CD4-positive, alpha-beta T cell treated with Interleukin-15 for 1 hour (primary cell): ENCODE measurements around the gene SNRNP40.
"Not testable (repeated sequence)": the region's sequence is repeated elsewhere in the genome, so short reads cannot be mapped to it uniquely, and the experiment has no call there.

Experiments
- DNase-seq: peaks from one replicate; pipeline ENCODE4 v3.0.0-alpha.2; 2020

SNRNP40 gene

DNA sequence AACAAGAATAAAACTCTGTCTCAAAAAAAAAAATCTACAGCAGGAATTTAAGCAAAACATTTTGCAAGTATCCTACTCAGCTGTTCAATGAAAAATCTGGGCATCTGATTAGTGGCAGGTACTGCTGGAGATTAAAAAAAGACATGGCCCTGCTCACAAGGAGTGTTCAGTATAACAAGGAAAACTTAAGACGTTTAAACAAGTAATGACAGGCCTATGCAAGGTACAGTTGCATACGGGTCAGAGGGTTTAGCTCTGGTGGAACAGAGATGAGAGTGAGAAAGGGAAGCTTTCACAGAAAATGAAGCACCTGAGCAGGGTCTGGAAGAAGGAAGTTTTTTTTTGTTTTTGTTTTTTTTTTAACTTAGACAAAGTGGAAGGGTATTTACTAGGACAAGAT is 23.0 kb downstream of the SNRNP40 start:
- no peak for DNase-seq

DNA sequence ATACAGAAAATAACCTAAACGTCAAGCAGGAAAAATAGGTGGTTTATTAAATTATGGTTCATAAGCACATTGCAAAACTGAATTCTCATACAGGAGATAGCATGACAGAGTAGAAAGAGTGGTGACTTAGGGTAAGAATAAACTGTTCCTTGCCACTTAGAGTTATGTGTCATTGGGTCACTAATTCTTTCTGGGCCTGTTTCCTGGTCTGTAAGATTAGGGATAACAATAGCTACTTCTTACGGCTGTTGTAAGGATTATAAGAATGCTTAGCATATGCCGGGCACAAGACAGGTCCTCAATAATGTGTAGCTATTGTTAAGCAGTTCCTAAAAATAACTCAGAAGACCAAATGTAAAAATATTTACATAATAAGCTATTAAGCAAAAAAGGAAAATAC is 24.2 kb downstream of the SNRNP40 start:
- DNase-seq, result no peak

DNA sequence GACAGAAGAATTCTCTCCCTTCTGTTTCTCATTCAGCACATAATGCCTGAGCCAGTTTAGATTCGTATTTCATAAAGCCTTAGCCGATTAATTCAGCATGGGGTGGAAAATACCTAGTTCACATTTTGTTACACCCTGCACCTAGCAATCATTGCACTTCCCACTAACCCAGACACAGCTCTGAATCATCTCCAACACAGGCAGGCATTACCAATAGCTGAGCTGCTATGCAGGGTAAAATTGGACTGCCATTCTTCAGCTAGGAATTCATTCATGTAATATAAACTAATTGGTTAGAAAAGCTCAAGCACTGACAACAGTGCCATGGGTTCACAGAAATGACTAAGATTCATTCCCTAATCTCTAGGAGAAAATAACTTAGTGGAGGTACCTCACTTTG is 30.0 kb downstream of the SNRNP40 start:
- no peak for DNase-seq

DNA sequence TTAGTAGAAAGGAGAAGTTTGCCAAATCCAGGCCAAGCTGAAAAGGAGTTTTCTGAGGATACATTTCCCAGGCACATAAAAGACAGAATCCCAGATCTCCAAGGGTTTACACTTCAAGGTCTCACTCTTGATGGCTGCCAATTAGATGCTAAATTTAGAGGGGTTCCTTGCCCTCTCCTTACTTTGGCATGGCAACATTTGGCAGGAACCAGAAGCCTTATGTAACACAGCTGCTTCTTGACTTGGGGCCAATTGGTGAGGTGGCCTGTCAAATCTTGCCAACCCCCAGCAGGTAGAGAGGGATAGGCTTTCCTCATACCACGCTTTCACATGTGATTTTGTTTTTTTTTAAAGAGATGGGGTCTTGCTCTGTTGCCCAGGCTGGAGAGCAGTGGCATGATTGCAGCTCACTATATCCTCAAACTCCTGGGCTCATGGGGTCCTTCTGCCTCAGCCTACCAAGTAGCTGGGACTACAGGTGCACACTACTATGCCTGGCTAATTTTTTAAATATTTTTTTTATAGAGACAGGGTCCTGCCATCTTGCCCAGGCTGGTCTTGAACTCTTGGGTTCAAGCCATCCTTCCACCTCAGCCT is 31.7 kb downstream of the SNRNP40 start:
- DNase-seq, result no peak

DNA sequence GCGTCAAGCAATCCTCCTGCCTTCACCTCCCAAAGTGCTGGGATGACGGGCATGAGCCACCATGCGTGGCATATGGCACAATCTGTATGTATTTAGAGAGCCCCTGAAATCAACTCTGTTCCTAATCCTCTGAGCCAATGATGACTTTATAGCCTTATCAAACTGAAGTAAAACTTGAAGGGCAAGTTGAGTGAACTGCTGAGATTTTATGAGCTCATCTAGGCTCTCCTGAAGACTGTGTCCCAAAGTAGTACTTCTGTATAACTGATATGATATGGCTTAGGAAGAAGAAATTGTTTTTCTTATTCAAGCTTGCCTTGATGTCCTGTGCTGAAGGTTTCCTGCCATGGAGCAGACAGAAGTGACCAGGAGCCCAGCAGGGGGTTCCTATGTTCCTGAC is 33.2 kb downstream of the SNRNP40 start:
- no peak for DNase-seq

DNA sequence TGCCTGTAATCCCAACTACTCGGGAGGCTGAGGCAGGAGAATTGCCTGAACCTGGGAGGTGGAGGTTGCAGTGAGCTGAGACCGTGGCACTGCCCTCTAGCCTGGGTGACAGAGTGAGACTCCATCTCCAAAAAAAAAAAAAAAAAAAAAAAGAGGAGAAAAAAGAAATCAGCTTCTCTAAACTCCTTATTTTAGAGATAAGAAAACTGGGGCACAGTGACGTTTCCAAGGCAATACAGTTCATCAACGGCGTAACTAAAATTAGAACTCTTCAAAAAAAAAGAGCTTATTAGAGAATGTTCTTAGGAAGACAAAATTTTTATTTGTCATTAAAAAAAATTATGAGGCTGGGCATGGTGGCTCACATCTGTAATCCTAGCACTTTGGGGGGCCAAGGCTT is 34.2 kb downstream of the SNRNP40 start:
- DNase-seq, result not testable (repeated sequence)

DNA sequence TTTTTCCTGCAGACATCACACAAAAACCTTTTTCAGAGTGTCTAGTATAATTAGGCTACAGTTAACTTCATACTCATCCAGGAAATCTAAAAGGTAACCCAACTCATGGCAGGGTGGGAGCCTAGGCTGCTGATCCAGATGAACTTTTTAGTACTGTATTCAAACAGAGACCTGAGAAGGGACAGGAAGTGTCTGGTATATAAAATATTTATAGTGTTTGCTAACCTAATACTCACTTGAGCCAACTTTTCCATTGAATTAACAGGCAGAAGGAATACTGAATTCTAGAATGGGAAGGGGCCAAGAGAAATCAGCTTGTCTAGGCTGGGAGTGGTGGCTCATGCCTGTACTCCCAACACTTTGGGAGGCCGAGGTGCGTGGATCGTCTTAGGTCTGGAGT is 34.7 kb downstream of the SNRNP40 start:
- no peak for DNase-seq

DNA sequence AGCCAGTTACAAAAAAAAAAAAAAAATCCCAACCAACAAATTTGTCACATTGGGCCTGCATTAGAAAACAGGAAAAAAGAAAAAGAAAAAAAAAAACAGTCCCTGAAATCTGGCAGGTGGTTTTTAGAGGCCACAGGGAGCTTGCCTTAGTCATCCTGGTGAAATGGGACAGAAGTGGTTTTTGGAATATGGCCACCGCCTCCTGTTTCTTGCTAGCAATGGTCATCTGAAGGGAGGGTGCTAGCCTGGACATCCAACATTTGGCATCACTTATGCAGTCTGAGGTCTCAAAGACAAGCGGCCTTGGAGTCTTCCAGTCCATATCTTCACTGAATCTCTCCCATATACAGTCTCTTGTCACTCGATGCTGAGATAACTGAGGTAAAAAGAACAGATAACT is 36.8 kb downstream of the SNRNP40 start:
- DNase-seq, result no peak

DNA sequence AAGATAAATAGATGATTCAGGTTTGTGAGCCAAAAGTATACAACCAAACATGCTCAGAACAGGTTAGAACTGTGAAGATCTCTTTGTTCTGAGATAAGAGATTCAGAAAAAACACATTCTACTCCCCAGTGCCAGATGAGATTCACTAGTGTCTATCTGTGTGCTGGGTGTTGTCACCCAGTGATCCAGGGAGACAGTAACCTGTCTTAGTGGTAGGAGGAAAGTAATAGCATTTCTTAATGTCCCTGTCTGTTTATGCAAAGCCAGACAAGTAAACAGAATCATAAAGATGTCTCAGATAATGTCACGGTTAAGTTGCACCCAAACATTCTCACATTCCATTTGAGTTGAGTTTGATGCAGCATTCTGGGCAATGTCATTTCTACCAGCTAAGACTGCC is 38.0 kb downstream of the SNRNP40 start:
- no peak for DNase-seq

DNA sequence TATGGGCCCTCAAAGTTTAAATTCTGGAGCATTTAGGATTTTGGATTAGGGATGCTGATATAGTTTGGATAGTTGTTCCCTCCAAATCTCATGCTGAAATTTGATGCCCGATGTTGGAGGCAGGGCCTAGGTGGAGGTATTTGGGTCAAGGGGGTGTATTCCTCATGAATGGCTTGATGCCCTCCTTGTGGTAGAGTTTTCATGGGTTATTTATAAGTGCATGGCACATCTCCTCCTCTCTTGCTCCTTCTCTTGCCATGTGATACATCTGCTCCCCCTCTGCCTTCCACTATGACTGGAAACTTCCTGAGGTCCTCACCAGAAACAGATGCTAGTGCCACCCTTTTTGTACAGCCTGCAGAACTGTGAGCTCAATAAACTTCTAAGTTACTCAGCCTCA is 39.4 kb downstream of the SNRNP40 start:
- DNase-seq, result no peak

DNA sequence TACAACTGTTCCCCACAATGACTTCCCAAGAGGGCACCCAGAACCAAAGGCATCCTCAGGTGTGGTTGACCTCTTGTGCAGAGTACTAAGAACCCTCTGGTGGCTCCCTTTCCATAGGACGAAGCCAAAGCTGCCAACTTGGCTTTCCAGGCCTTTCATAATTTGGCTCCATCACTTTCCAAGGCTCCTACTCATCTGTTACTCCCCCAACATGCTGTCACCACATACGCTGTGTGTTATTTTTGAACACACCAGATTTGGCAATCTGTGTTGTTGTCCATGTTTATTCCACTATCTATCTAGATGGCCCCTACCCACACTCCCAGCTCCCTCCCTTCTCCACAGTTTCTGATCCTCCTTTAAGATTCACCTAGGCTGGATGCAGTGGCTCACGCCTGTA is 46.7 kb downstream of the SNRNP40 start:
- DNase-seq, result no peak

DNA sequence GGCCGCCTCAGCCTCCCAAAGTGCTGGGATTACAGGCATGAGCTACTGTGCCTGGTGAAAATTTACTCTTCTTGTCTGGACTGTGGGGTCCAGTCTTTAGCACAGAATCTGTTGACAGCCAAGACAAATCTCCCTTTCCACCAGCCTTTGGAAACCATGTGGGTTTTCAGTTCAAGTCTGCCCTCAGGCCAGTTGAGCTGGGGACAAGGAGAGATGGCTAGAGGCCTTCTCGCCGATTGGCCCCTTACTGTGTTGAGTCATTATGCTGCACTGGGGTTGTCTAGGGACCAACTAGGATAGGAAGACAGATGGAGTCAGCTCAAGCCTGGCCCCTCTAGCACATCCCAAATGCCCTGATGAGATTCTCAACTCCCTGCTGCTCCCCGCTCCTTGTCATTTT is 48.3 kb downstream of the SNRNP40 start:
- DNase-seq, result no peak

DNA sequence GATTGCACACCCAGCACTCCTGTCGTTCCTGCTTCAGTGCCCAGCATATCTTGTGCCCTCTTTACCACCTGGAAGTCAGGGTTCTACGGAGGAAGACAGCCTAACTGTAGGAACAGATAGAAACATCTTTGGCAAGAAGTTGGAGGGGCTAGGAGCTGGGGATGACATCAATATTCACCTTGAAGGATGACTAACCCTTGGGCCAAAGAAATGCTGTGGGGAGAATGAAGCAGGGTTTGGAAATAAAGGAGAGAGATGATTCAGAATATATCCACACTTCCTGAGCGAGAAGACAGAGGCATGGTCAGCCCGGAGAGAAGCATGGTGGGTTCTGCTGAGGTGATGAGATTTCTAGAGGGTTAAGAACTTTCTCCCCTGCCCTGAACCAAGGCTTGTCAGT is 52.3 kb downstream of the SNRNP40 start:
- DNase-seq, result no peak

DNA sequence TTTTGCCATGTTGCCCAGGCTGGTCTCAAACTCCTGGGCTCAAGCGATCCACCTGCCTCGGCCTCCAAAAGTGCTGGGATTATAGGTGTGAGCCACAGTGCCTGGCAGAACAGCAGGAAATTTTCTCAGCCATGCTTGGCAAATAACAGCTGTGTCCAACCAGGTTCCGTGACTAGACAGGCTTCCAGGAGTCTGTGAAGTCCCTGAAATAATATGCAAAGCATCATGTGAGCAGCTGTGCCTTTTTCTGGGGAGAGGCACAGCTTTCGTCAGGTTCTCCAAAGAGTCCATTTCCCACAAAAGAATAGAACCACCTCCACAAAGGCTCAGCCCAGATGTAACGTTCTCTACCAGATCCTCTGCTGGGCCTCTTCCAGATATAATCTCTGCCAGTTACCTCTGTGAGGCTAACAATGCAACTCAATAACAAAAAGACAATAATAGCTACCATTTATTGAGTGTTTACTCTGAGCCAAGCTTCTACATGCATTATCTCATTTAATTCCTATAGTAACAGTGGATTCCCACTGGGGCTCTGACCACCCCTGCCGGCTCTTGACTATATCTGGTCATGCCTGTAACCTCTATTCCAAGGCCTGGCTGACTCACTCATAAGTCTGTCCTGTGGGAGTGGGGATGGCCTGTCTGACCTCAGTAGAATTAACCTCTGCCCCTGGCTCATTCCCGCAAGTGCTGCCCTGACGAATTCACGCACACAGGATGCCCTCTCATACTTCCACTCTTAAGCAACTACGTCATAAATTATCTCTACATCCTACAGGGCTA is 52.9 kb downstream of the SNRNP40 start:
- DNase-seq, result no peak

DNA sequence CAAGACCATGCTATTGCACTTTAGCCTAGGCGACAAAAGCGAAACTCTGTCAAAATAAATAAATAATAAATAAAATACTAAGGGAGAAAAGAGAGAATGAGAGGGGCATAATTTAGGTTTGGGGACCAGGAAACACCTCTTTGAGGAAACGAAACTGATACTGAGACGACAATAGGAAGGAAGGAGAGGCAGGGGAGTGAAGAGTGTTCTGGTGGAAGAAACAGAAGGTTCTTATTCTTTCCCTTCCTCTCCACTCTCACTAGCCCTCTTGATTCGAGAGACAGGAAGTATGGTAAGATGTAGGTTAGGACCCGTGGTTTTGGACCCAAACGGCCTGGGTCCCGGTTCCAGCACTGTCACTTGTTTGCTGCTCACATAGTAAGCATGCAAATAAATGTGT is 55.3 kb downstream of the SNRNP40 start:
- no peak for DNase-seq

DNA sequence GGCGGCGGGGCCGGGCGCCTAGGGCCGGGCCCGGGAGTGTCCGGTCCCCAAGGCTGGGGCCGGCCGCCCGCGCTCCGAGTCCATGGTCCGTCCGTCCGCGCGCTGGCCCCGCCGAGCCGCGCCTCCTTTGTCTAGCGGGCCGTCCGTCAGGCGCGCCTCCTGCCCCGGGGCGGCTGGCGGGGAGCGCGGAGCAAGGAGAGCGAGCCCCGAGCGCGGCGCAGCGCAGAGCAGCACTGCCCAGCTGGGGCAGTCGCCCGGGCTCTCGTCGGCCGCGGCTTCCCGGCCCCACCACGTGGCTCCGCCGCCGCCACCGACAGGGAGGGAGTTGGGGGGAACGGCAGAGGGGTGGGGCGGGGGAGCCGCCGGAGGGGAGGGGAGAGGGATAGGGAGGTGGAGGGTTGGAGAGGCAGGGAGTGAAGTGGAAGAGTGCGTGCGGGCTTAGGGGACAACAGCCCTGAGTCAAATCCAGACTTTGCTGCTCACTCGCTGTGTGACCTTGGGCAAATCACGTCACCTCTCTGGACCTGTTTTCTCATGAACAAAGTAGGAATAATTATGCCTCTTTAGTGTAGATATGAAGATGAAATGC is 56.8 kb downstream of the SNRNP40 start, which contains the start of gene NKAIN1:
TSS of gene NKAIN1 (minus strand) at position 235 of the 589 bp plus-strand sequence. CDS start 340 bp downstream, outside the sequence.
- no peak for DNase-seq

DNA sequence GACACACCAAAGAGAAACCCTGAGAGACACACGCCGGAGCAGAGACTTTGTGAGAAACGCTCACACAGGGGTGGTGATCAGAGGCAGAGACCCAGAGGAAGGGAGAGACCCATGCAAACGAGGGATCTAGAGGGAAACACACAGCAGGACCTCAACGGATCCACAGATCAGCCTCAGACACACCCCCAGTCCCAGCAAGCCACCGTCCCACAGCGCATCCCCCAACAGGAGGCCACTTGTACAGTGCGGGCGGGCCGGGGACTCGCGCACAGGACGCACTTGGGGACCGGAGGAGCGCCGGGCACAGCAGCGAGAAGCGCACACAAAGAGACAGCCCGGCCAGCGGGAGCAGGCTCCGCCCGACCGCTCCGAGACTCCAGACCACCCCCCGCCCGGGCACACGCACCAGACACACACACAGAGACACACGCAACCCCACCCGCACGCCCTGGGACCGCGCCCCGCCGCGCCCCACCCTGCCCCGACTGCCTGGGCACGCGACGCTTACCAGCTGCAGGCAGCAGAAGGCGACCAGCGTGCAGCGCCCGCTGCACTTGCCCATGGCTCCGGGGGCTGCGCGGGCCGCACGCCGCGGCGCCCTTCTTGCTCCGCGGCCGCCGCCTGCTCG is 57.5 kb downstream of the SNRNP40 start:
- no peak for DNase-seq

DNA sequence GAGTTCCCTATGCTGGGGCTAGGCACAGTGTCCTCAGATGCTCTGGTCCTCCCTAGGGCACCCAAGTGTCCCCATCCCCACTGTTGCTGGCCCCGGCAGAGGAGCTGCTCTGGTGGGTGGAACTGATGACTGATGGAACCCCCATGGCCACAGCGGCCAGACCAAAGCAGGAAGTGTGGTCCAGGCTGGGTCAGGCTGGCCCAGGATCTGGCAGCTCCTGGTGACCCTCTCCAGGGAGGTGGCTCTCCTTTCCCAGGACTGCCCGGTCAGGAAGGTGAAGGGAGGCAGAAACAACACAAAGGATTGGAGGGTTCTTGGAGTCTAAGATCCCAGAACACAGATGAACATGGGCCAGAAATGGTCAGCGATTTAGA is 58.0 kb downstream of the SNRNP40 start:
- no peak for DNase-seq

DNA sequence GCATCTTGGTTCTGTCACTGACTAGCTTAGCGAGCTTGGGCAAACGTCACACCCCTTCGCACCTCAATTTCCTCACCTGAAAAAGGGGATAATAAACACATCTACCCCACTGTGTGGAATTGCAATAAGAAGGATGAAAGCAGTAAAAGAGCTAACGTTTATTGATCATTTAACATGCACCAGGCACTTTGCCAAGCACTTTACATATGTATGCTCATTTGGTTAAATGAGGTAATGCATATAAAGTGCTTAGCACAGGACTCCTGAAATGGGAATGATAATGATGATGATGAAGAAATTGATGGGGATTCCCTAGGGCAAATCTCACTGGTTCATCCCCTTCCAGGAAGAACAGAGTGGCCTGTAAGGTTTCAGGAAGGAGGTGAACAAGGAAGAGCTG is 61.7 kb downstream of the SNRNP40 start:
- DNase-seq, result no peak

DNA sequence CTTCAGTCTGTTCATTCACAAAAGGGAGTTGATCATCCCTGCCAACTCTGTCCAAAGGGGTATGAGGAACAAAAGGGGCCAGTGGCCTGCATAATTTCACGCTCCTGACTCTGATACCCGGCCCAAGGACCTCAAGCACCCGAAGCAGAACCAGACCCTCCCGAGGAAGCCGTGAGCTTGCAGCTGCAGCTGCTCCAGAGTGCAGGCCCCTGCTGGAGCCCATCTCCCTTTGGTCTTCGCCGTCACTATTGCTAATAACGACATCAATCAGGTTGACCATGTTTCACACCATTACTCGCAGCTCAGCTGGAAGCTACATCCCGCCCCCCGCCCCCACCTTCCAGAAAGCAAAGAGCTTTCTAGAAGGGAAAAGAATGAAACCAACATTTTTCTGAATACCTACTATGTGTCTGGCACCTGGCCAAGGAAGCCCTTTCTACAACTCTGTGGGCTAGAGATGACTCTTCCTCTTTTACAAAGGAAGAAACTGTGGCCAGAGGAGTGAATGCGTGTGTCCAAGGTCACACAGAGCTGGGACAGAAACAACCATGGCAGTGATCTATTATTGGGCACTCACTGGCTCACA is 62.4 kb downstream of the SNRNP40 start:
- DNase-seq, result no peak

DNA sequence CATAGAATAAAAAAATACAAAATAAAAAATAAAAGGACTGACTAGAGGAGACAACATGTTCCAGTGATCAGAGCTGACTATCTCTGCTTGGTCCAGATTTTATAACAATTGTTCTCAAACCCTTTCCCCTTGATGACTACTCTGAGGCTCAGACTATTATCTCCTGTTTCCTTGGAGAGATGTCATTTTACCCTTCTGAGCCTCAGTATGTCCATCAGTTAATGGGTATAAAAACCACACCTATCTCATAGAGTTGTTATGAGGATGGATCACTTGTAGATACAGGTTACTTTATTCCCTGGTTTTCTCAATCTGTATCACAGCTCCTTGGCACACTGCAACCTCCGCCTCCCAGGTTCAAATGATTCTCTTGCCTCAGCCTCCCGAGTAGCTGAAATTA is 63.9 kb downstream of the SNRNP40 start:
- no peak for DNase-seq

DNA sequence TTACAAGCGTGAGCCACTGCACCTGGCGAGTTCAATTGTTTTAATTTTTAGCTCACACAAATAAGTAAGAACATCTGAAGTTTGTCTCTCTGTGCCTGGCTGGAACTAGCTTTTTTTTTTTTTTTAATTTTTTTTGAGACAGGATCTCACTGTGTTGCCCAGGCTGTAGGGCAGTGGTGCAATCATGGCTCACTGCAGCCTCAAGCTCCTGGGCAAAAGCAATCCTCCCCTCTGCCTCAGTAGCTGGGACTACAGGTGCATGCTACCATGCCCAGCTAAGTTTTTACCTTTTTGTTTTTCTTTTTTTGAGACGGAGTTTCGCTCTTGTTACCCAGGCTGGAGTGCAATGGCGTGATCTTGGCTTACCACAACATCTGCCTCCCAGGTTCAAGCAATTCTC is 64.8 kb downstream of the SNRNP40 start:
- no peak for DNase-seq

DNA sequence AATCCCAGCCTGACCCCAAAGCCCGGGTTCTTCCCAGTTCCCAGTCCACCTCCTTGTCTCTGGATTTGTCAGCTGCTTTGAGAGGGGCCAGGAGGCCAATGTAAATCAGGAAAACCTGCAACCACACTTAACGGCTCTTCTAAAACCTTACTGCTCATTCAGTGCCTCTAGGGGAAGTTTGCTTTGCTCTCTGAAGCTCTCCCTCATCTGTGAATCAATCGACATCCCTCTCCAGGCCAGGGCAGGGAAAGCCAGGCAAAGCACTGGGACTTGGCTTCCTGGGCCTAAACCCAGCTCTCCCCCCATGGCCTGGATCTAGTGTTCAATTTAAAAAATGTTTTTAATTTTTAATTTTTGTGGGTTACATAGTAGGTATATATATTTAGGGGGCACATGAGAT is 66.2 kb downstream of the SNRNP40 start:
- DNase-seq, result no peak

DNA sequence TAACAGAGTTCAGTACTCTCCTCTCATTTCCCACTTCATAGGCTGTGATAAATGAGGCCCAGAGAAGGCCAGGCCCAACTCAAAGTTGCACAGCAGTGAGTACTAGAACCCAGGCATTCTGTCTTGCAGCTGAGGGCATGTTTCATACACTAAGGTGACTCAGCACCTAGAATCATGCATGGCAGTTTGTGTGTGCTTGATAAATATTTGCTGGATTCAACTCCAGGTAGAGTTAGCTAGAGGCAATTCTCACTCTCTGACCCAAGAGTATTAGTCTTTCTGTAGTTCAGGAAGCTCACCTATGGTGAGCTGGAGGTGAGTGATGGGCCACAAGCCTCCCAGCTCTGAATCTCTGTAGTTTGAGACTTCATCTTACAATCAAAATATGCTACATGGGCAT is 67.6 kb downstream of the SNRNP40 start:
- DNase-seq, result no peak
